Activated CD4-positive, alpha-beta T cell treated with anti-CD3 and anti-CD28 coated beads, Interleukin-2, amount 50 U/mL, for 16 hours (primary cell): ENCODE data around the gene CERCAM.
"Not testable (repeated sequence)": the region's sequence is repeated elsewhere in the genome, so short reads cannot be mapped to it uniquely, and the experiment has no call there.

Experiments
- DNase-seq: peaks from one replicate; pipeline ENCODE4 v3.0.0-alpha.2; 2020

The CERCAM gene

GRCh38 chr9:128420060-128420650 lies 502 bp upstream of the CERCAM start:
- peak; percentile 57 for DNase-seq

GRCh38 chr9:128421482-128421996 lies 882 bp downstream of the CERCAM start:
- DNase-seq, result no peak

- not testable (repeated sequence) for DNase-seq
Measured at GRCh38 chr9:128422022-128422782, 1.5 kb downstream of the CERCAM start.

GRCh38 chr9:128422783-128423150 lies 2.1 kb downstream of the CERCAM start:
- DNase-seq, result no peak

GRCh38 chr9:128423356-128423755 lies 2.7 kb downstream of the CERCAM start:
- not testable (repeated sequence) for DNase-seq

GRCh38 chr9:128424268-128424780 lies 3.7 kb downstream of the CERCAM start:
- DNase-seq, result no peak

- DNase-seq, result no peak
Measured at GRCh38 chr9:128428644-128429512, 8.2 kb downstream of the CERCAM start.

GRCh38 chr9:128429513-128430086 lies 8.9 kb downstream of the CERCAM start:
- DNase-seq, result no peak

GRCh38 chr9:128431207-128431606 lies 10.6 kb downstream of the CERCAM start:
- DNase-seq, result no peak

GRCh38 chr9:128434340-128434739 lies 13.7 kb downstream of the CERCAM start:
- no peak for DNase-seq

GRCh38 chr9:128435611-128436010 lies 15.0 kb downstream of the CERCAM start:
- no peak for DNase-seq

GRCh38 chr9:128438343-128439109 lies 17.9 kb downstream of the CERCAM start:
- peak; percentile 86 for DNase-seq

GRCh38 chr9:128439273-128439672 lies 18.6 kb downstream of the CERCAM start:
- DNase-seq, result no peak

- no peak for DNase-seq
Measured at GRCh38 chr9:128442150-128442549, 21.5 kb downstream of the CERCAM start.

GRCh38 chr9:128446505-128446904 lies 25.8 kb downstream of the CERCAM start:
- DNase-seq, result not testable (repeated sequence)

GRCh38 chr9:128448746-128449145 lies 28.1 kb downstream of the CERCAM start:
- DNase-seq, result no peak

- no peak for DNase-seq
Measured at GRCh38 chr9:128454991-128455390, 34.3 kb downstream of the CERCAM start.

GRCh38 chr9:128455849-128456612 lies 35.4 kb downstream of the CERCAM start, which contains the start of gene ODF2:
Gene ODF2 (plus strand): TSS chr9:128456006. CDS start chr9:128456092, 86 bp downstream.
- peak; percentile 99 for DNase-seq

GRCh38 chr9:128456613-128457061 lies 36.0 kb downstream of the CERCAM start:
- peak; percentile 82 for DNase-seq

GRCh38 chr9:128457207-128457606 lies 36.5 kb downstream of the CERCAM start:
- DNase-seq, result no peak

- DNase-seq, result no peak
Measured at GRCh38 chr9:128459011-128459410, 38.4 kb downstream of the CERCAM start.
